K562 treated with DMSO at 1 percent for 24 hours (cell line): Measurements from ENCODE around the gene CCM2. TPM values are rescaled to one million over a fixed set of nuclear protein-coding genes. Genes with fewer than 3 reads are reported as not detected.

Experiments used
- total RNA-seq: library from RNA; unstranded; fragments of 300-600 nt; gene quantifications from 2 replicates; pipeline ENCODE4 v1.2.3, GENCODE V29; 2022; ENCODE audit warnings: low read depth; ENCODE audit not compliant: insufficient read depth

CCM2 gene
- total RNA-seq: 45.9 and 50.2 TPM in 2 replicates

DNA sequence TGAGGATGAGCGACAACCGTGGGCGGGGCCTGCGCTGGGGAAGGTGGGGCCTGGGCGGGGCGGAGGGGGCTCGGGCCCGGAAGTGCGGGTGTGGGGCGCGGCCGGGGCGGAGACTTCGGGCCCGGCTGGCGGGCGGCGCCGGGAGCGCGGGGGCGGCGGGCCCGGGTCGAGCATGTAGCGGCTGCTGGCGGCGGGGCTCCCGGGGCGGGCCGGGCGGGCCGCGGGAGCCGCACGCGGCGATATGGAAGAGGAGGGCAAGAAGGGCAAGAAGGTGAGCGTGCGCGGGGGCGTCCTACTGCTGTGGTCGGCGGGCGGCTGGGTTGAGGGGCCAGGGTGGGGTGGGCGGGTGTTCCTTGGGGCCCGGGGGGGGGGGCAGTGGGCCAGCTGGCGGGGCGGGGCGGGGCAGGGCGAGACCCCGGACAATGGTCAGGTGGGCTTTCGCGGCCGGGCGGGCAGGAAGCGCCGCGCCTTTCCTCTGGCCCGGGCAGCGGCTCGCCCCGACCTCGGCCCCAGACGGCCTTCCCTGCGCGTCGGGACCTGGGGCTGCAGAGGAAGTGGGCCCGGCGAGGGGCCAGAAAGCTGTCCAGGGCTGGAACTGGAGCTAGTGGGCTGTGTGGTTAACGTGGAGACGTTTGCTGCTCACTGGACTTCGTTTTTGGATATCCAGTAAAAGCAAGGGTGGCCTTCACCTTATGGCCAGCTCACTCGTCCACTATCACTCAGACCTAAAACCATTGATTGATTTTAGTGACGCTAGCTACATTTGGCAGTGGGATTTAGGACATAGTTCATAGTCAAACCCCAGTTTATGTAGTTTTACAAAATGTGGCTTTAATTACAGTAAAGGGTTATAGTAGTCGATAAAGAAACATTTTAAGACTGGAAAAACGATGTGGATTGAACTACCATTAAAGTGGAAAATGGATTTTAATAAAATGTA lies at the start of gene CCM2:
CCM2 (plus strand) TSS at position 109 of the 940 bp plus-strand sequence; CDS start at position 242, 133 bp downstream.

GRCh38 chr7:44978511-44979366 lies 21.3 kb upstream of the CCM2 start, which contains the start of gene MYO1G:
Gene MYO1G (minus strand): TSS chr7:44979015. CDS start chr7:44978961, 54 bp downstream.

DNA sequence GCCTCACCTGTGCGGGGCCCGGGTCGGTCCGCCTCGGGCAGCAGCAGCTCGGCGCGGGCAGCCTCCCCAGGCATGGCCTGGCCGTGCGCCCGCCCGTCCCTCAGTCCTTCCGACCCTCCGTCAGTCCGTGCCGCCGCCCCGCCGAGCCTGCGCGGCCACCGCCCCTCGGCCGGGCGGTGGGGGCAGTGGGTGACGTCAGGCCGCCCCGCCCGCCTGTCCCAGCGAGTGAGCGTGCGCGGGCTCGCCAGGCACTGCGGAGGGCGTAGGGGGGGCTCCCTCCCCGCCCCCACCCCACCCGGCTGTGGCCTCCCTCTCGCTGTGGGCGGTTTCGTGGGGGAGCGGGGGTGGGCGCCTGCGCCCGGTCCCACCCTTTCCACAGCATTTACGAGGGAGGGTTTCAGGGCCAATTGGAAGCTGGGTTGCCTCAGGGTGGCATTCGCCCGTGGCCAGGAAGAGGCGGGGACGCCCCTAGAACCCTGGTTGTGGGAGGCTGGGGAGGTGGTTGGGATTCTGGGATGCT lies 88.9 kb downstream of the CCM2 start, which contains the start of gene NACAD:
NACAD (minus strand) TSS at position 149 of the 520 bp plus-strand sequence; CDS start at position 74, 75 bp downstream.

DNA sequence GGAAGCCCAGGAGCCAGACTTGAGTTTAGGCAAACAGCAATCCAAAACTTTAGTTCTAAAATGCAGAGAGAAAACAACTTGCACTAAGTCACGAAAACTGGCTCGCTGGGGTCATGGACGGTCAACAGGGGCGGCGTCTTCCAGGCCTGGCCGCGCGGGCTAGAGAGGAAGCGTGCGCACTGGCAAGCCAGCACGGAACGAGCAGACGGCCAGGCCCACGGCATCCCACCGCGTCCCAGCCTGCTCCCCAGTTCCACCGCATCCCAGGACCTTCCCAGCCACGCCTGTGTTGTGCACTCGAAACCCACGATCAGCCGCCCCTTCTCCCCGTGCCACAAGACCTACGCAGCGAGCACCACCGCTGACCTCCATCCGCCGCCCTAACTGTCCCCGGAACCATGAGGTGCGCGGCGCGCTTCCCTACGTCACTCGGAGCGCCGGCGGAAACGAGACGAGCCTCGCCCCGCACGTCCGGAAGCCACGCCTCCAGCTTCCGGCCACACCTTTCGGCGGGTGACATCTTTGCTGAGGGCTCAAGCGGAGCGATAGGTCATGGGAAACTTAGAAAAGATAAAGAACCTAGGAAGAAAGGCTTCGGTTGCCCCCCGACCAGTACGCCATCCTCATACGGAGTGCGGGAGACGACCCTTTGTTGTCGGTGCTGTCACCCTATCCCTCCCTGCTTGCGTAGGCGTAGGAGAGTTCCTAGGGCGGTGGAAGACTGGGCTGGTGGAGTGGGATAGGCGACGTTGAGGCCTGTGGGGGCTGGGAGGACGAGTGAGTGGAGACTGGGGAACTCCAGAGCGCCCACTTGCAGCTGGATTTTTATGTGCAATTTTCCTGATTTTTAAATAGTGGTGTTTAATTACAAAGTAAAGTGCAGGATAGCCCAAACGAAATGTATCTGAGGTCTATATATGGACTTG lies 111.6 kb downstream of the CCM2 start, which contains the start of gene TBRG4:
TBRG4 (minus strand) TSS at position 400 of the 926 bp plus-strand sequence. CDS start 2,460 bp downstream, outside the sequence.

Other genes with a start within 250 kb of the CCM2 start
- gene PPIA, start 203.5 kb upstream of the CCM2 start, total RNA-seq: 1,298 and 1,330 TPM in 2 replicates
- 330 and 363 TPM in 2 replicates for gene H2AZ2, start 152.1 kb upstream of the CCM2 start, total RNA-seq
- gene PURB, start 114.7 kb upstream of the CCM2 start, total RNA-seq: 7.3 and 8.2 TPM in 2 replicates
- gene MYO1G, start 21.2 kb upstream of the CCM2 start, total RNA-seq: 0.24 TPM in 1 of 2 replicates, not detected in the other
- gene NACAD, start 88.8 kb downstream of the CCM2 start, total RNA-seq: not detected in 2 replicates
- 114 and 115 TPM in 2 replicates for gene TBRG4, start 111.5 kb downstream of the CCM2 start, total RNA-seq
- not detected in 2 replicates for gene RAMP3, start 157.6 kb downstream of the CCM2 start, total RNA-seq